KG1 (cell line): ENCODE data around the gene MNX1.

Experiments
- DNase-seq: peaks from one replicate; lab custom pipeline; 2025; lab: John Stamatoyannopoulos, UW

Gene MNX1

DNA sequence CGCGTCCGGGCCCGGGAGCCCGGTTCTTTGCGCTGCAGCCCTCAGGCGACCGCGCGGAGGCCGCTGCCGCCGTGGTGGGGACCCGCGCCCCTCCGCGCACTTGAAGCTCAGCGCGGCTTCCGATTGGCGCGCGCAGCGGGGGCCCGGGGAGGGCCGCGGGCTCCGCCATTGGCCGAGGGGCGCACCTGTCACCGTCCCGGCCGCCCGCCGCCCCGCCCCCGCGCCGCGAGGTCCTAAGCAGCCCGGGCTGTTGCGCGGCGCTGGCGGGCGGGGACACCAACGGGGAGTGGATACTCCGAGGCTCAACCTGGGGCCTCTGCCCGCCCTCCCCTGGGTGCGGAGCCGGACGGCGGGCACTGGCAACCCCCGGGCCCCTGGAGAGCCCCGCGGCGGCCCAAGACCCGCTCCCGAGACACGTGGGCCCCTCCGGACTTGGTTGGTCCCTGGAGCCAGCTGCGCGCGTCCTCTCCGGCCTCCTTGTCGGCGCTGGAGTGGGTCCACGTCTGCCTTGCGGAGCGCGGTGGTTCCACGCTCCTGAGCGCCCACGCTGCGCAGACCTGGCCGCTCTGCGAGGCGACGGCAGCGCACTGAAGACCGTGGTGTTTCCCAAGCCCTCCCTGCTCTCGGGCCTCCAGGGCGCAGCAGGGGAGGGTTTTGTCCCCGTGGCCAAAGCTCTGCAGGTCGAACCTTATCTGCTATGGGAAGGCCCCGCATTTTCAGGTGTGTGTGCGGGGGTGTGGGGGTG, at the start of gene MNX1:
Gene MNX1, minus strand, starts transcription at position 76 of the 745 bp plus-strand sequence. CDS start 313 bp downstream, outside the sequence.
- no peak for DNase-seq

DNA sequence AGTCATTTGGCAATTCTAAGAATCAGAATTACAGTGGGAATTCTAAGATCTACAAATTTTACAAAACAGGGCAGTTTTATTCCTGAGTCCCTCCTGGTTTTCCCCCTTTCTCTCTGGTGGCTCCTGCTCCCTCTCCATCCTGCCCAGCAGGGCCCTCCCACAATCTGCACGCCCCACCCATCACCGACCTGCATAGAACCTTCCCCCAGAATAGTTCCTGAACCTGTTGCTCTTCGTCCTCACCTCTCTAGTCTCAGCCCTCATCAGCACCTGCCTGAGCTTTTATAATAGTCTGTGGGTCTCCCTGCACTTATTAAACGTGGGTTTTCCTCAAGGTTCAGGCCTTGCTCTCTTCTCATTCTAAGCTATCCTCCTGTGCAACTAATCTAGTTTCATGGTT, 49.1 kb upstream of the MNX1 start:
- DNase-seq: no peak

DNA sequence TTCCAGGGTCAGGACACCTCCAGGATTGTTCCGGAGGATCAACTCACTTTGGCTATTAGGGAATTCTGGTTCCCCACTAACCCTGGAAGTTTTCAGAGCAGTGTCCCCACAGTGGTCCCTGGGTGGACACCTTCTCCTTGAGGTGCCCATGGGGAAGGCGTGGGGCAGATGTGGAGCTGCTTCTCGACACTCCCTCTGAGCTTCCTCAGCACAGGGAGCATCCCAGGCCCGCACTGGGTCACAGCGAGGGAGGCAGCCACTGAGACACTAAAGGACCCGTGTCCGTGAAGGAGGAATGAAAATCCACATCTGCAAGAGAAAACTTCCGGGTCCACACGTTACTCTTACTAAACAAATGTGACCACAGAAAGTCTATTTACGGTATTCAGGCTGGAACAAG, 48.2 kb upstream of the MNX1 start:
- DNase-seq: no peak

DNA sequence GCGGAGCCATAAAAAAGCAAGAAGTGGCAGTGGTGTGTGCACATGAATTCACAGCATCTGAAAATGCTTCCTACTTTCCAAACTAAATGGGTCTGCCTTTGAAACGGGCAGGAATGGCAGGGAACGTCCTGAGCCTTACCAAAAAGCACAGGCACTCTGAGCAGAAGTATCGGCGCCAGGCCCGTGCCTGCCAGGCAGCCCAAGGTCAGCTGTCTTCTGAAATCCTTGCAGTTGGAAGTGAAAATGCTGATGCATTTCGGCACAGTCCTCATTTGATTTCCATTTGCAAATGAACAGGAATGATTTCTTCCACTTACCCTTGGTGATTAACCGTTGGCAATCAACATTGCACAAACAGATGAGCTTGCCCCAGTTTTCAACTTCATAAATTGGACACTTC, 47.6 kb upstream of the MNX1 start:
- DNase-seq: no peak

DNA sequence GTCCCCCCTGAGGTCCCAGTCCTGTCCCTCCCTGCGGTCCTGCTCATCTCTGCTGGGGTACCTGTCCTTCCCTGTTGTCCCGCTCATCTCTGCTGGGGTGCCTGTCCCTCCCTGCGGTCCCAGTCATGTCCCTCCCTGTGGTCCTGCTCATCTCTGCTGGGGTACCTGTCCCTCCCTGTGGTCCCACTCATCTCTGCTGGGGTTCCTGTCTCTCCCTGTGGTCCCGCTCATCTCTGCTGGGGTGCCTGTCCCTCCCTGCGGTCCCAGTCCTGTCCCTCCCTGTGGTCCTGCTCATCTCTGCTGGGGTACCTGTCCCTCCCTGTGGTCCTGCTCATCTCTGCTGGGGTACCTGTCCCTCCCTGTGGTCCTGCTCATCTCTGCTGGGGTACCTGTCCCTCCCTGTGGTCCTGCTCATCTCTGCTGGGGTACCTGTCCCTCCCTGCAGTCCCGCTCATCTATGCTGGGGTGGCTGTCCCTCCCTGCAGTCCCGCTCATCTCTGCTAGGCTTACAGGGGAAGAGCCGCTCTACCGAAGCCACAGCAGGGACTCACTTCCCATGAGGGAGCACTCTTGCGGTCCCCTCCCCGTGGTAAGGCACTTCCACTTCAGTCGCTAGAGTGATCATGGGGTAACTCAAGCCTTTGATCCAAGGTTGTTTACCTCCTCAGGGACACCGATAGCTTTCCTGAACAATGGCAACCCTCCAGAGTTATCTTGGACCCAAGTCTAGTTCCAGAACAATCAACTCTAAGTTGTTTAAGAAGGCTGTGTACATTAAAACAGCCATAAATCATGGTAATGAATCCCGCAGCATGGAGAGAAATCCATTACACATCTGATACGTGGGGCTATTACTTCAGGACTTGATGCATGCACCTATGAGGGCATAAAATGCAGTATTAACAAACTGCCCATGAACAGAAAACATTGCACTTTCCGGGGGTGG, 46.8 kb upstream of the MNX1 start:
- DNase-seq: no peak

DNA sequence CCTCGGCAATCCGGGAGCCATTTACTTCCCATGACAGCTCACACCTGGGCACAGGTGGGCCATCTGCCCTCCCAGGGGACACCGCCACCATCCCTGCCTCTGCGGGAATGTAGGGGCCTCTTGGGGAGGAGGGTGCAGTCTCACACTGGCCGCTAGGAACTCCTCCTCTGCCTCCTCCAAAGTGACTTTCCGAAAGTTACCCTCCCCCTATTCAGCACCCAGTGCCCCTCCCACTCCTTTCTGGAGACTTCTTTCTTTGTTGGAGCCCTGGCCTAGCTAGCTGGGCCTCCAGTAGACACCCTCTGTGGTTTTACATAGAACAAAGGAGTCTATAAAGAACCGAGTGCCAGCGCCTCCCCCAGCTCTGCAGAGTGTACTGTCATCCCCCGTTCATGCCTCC, 45.8 kb upstream of the MNX1 start:
- DNase-seq: no peak

DNA sequence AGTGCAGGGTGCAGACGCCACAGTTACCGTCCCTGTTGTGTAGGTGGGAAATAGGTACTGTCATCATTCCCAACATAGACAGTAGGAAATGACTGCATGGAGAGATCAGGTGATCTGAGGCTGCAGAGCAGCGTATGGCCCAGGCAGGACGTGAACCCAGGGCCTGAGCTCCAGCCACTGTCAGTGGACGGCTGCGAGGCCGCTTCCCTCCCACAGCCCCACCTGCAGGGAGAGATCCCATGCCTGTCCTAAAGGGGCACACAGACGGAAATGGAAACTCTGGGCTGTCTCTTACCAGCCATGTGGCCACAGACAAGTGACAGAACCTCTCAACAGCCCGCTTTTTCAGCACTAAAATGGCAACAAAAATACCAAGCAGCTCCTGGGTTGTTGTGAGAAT, 44.5 kb upstream of the MNX1 start:
- DNase-seq: no peak

DNA sequence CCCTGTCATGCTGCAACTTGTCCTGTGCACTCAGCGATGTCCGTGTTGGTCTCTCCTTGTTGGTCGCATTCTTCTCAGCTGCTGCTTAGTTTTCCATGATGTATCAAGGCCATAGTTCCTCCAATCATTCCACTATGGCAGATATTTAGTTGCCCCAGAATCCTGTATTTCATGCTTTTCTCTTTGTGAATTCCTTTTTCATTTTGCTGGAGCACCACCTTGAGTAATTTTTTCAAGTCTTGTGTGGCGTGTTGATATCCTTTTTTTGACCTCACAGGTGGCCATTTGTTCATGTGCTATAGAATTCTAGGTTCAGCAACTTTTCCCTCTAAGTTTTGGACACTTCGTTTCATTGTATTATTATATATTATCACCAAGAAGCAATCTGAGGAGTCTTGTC, 42.7 kb upstream of the MNX1 start:
- DNase-seq: no peak

DNA sequence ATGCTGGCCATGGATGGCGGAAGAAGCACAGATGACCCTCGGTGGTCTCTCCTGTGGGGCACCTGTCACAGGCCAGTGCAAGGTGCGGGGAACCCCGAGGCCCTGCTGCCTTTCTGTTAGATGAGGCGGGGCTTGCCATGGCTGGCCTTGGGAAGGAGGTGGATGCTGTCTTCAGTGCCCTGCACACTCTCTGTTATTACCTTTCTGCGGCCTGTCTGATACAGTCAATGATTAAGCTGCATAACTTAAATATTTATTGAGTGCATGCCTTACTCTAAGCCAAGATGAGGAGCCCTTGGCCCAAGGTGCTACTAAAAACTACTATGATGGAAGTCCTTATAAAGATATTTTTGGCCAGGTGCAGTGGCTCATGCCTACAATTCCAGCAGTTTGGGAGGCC, 36.7 kb upstream of the MNX1 start:
- DNase-seq: no peak

DNA sequence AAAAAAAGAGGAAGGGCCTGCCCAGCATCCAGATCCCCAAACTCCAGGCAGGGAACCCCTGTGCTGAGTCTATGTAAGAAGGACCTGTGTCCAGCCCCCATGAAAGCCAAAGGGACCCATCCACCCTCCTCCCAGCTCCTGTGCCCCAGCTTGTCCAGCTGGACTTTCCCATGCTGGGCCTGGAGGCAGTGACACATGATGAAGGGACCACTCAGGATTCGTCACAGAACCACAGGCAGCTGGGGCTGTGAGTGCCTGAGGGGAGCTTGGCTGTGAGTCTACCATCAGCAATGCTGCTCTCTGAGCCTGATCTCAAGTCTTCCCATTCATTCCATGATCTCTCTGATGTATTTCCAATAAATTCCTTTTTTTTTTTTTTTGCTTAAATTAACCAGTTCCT, 36.2 kb upstream of the MNX1 start:
- no peak for DNase-seq

DNA sequence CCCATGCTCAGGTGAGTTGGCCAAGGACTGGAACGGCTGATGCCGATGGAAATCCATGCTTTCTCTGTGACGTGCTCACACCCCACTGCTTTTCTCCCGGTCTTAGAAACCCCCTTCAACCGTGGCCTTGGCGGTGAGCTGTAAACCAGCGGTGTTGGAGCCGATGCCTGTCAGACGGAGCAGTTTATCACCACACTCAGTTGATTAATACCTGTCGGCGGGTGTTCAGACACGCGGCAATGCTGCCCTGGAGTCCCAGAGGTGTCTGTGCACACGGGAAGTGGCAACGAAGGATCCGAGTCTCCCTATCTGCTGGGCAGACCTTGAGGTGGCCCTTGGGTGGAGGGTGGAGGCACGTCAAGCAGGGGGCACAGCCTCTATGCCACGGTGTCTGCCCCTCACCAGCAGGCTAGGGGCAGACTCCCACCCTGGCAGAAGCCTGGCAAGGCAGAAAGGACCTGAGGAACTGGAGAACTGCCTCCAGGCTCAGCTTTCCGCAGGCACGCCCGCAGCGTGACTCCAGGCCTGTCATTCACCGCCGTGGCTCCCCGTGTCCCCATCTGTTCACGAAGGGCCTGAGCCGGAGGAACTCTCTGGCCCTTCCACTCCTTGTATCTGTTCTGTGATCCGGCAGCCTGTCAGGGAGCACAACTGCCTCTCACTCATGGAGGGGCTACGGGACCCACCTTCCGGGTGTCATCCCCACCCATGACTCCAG, 34.6 kb upstream of the MNX1 start:
- DNase-seq: no peak

DNA sequence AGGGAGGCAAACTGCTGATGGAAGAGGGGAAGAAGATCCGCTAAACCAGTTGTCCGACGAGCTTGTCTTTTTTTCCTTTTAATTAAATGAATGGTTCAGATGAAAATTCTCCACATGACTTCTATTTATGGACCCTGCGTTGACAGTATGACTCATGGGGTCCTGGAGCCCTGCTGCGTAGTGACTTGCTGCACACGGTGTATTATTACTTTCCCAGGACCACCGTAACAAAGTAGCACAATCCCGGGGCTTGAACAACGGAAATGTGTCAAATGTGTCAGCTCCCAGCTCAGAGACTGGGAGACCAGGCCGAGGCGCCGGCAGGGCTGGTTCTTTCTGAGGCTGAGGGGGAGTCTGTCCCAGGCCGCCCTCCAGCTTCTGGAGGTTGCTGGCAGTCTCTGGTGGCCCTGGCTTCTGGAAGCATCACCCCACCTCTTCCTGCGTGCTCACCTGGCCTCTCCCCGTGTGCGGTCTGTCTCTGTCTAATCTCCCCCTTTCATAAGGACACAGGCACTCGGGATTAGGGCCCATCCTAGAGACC, 33.8 kb upstream of the MNX1 start:
- DNase-seq: no peak

DNA sequence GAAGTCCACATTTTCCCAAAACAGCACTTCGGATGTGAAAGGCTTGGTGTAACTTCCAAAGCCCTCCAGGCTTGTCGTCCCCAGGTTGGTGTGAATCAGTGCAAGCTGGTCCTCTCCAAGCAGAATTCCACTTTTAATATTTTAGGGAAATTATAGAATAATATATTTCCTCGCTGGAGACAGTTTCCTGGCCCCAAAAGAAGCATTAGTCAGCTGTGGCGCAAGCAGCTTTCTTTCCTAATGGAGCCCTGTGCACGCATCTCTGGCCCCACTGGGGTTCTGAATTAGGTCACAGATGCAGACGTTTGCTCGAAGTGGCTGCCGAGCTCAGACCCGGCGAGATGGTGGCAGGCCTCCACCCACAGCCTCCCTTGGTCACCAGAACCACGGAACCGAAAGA, 33.3 kb upstream of the MNX1 start:
- no peak for DNase-seq

DNA sequence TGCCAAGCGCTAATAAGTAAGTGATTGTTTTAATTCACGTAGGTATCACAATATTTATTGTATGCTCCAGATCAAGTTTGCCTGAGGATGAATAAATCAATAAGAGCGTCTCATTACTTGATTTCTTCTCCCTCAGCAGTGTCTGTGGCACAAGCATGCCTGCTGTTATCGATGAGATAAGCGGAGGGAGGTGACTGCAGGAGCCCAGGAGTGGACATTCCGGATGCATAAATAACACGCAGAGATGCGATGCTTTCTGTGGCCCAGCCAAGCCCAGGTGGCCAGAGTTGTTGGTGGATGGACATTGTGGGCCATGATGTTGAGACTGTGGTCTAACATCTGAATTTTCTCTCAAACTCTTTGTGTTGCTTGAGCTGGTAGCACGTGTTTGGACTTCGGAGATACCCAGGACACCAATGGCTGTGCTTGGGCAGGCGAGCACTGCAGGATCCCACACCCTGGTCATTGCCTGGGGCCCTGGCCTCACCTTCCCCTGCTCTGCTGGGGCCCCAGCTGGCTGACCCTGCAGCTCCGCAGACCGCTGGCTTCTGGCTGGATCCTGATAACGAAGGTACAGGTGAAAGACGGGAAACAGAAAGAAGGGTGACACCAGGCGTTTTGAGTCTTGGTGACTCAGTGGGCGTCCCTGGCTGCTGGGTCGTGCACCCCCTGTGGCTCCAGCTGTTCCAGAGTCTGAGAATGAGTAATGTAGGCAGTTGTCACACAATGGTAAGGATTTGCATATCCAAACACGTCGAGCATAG, 31.2 kb upstream of the MNX1 start:
- no peak for DNase-seq

DNA sequence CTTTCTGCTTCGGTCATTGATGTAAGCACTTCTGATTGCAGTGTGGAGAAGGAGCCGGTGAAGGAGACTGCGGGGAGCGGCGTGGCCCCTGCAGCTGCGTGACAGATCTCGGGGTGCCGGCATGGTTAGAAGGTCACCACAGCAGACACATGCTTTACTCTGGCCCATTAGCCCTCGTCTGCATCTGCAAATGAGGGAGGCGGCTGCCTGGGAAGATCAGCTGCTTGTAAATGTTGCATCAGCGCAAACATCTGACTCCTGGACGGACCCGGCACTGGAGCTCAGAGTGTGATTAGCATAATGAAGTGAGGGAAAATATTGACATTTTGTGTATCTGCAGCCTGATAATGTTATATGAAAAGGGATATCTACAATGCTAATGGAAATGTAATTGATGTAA, 30.5 kb upstream of the MNX1 start:
- no peak for DNase-seq

DNA sequence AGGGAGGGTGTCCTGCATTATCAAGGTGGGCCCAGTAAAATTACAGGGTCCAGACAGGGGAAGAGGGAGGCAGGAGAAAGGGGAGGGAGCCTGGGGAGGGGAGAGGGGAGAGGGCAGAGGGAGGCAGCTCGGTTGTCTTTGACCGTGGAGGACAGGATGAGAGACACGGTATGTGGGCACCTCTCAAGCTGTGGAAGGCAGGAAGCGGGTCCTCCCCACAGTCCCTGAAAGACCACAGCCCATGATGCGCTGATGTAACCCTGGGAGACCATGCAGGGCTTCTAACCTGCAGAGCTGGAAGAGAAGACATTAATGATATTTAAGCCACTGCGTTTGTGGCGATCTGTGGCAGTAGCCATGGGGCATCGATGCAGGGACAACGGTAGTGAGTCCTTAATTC, 27.2 kb upstream of the MNX1 start:
- DNase-seq: no peak

DNA sequence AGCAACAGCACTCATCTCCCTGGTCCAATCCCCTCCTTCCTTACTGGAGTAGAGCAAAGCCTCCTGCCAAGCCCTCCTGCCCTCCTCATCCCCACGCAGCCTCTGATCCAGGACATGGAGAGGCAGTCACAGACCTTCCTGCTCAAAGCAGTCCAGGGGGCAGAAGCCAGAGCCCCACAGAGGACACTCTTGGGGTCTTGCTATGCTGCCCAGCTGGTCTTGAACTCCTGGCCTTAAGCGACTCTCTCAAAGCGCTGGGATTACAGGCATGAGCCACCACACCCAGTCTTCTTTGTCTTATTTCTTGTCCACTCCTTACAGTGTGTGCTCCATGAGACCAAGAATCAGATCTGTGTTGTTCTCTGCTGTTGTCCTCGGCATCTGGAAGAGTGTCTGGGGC, 26.6 kb upstream of the MNX1 start:
- no peak for DNase-seq

DNA sequence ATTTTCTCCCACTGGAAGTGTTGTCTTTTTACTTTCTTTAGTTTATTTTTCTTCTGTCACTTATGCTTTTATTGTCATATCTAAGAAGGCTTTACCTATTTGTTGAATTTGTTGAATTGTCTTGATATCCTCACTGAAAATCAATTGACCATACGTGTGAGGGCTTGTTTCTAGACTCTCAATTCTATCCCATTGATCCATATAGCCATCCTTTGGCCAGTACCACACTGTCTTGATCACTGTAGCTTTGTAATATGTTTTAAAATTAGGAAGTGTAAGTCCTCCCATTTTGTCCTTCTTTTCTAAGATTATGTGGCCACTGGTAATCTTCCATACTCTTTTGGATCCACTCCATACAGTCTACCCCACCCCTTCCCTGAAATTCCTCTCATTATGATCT, 25.5 kb upstream of the MNX1 start:
- DNase-seq: no peak

DNA sequence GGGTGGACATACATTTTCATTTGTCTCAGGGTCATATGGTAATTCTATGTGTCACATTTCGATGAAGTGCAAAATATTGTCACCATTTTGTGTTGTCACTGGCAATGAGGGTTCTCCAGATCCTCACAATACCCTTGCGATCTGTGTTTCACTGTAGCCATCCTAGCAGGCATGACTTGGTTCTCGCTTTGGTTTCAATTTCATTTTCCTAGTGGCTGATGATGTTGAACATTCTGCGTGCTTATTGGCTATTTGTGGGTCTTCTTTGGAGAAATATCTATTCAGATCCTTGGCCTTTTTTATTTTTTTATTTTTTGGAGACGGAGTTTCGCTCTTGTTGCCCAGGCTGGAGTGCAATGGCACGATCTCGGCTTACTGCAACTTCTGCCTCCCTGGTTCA, 24.8 kb upstream of the MNX1 start:
- DNase-seq: no peak

DNA sequence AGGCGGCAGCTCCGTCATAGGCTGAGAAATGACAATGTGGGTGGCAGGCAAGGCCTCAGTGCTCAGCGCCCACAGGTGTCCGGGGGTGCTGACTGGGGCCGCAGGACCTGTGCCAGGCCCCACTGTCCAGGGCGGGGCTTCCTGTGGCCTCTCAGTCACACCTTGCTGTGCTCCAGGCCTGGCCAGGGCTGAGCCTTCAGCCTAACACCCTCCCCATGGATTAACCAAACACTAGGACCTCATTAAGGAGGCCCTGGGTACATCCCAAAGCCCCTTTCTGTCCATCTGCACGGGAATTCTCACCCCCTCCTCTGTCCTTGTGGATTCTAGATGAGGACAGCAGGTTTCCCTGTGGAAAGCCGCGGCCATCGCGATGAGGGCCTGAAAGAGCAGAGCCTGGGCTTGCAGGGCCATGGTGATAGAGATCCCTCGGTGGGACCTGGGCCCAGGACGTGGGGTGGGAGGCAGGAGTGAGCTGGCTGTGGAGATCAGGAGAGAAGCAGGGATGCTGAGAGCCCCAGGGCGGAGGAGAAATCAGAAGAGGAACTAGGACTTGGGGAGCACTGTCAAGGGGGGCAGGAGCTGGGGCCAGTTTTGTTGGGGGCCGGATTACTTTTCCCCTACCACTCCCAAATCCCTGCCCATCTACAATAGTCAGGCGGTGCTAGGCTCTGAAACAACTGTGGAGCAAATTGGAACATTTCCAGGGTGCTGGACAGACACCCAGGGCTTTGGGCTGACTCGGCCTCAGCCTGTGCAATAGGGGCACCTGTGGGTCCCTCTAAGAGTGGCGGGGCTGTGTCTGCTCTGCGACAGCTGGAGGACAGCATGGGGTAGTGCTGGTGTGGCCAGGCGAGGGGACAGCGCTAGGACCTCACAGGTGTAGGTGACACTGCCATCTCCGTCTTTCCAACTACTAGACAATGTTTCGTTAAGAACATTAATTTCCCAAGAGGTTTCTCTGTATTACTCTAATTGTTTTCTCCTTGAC, 23.3 kb upstream of the MNX1 start:
- DNase-seq: no peak
